GM12878 (cell line): ENCODE measurements around the gene KCND2. TPM values are rescaled to one million over a fixed set of nuclear protein-coding genes. Genes with fewer than 3 reads are reported as not detected.
A peak's percentile ranks its signal among the peaks of the same experiment; 100 is the strongest.

Experiments
- CTCF ChIP-seq, 3 experiments: IDR thresholded peaks in 2 of 3; conservative IDR thresholded peaks in 1 of 3; 2 replicates each; pipeline ENCODE4 v1.5.1; 2011; ENCODE audit warnings: low read depth in 3 of 3, low read length in 3 of 3, mild to moderate bottlenecking in 3 of 3, control low read depth in 2 of 3, moderate library complexity in 2 of 3, inconsistent platforms in 1 of 3, mixed read lengths in 1 of 3; ENCODE audit not compliant: control insufficient read depth in 2 of 3, insufficient read depth in 1 of 3; ENCODE audit errors: extremely low read depth in 1 of 3
- IKZF1 ChIP-seq: fragments of 450-650 bp; conservative IDR thresholded peaks from 2 replicates; pipeline ENCODE4 v1.6.1; 2017; ENCODE audit warnings: antibody characterized with exemption, mild to moderate bottlenecking
- IKZF2 ChIP-seq, 2 experiments: fragments of 450-650 bp; IDR thresholded peaks; 2 replicates each; pipeline ENCODE4 v1.6.1; 2017; ENCODE audit warnings: mild to moderate bottlenecking in 2 of 2, moderate library complexity in 2 of 2
- IRF4 ChIP-seq: IDR thresholded peaks from 2 replicates; pipeline ENCODE4 v1.6.1; 2011; ENCODE audit warnings: low read depth, low read length
- NFYA ChIP-seq: IDR thresholded peaks from 2 replicates; pipeline ENCODE4 v1.6.1; 2011; ENCODE audit warnings: low read depth, mild to moderate bottlenecking, low read length, improper control_type of control experiment, borderline replicate concordance
- SIN3A ChIP-seq: IDR thresholded peaks from 2 replicates; pipeline ENCODE4 v1.6.1; 2012; ENCODE audit warnings: low read depth, low read length, improper control_type of control experiment
- SP1 ChIP-seq: IDR thresholded peaks from one replicate; pipeline ENCODE4 v1.6.1; 2011; ENCODE audit warnings: low read depth, low read length
- ZNF207 ChIP-seq: fragments of 450-650 bp; IDR thresholded peaks from 2 replicates; pipeline ENCODE4 v1.6.1; 2014; ENCODE audit warnings: antibody characterized with exemption, mild to moderate bottlenecking, borderline replicate concordance
- polyA plus RNA-seq, 11 experiments: library from polyadenylated mRNA; depleted of rRNA in 4 of 11; unstranded in 6 of 11; stranded (reverse) in 5 of 11; fragments of >200 nt; fragmentation: Nextera tagmentation in 4 of 11; fragmentation: Illumina TruSeq in 1 of 11; extraction: Ambion mirVana in 4 of 11; extraction: Trizol in 1 of 11; gene quantifications; 1 replicate in 1 of 11; 2 replicates in 10 of 11; pipeline versions ENCODE4 v1.2.1 to v1.2.3, GENCODE V29; 2011 to 2016; ENCODE audit warnings: inconsistent platforms in 2 of 11, missing spikeins in 2 of 11, low read depth in 1 of 11
- total RNA-seq, 4 experiments: library from RNA; depleted of rRNA in 3 of 4; stranded (reverse); fragments of >200 nt in 3 of 4; fragmentation: Illumina TruSeq in 1 of 4; extraction: Trizol in 1 of 4; gene quantifications; 2 replicates each; pipeline versions ENCODE4 v1.2.1 to v1.2.3, GENCODE V29; 2013 to 2021
- TF ChIP-seq, protein P1 (sequence below): IDR thresholded peaks from 2 replicates; pipeline ENCODE4 v1.6.1; 2012; ENCODE audit warnings: mild to moderate bottlenecking, low read depth, low read length

The KCND2 gene
- total and polyA plus RNA-seq, 10 of the 15 experiments (the other 5 are each of a cell fraction or from before 2014, with no cell fraction given): 3.6 to 22.3 (median 6.3) TPM

- TF ChIP-seq, protein P1, sequence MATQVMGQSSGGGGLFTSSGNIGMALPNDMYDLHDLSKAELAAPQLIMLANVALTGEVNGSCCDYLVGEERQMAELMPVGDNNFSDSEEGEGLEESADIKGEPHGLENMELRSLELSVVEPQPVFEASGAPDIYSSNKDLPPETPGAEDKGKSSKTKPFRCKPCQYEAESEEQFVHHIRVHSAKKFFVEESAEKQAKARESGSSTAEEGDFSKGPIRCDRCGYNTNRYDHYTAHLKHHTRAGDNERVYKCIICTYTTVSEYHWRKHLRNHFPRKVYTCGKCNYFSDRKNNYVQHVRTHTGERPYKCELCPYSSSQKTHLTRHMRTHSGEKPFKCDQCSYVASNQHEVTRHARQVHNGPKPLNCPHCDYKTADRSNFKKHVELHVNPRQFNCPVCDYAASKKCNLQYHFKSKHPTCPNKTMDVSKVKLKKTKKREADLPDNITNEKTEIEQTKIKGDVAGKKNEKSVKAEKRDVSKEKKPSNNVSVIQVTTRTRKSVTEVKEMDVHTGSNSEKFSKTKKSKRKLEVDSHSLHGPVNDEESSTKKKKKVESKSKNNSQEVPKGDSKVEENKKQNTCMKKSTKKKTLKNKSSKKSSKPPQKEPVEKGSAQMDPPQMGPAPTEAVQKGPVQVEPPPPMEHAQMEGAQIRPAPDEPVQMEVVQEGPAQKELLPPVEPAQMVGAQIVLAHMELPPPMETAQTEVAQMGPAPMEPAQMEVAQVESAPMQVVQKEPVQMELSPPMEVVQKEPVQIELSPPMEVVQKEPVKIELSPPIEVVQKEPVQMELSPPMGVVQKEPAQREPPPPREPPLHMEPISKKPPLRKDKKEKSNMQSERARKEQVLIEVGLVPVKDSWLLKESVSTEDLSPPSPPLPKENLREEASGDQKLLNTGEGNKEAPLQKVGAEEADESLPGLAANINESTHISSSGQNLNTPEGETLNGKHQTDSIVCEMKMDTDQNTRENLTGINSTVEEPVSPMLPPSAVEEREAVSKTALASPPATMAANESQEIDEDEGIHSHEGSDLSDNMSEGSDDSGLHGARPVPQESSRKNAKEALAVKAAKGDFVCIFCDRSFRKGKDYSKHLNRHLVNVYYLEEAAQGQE: no peak
- TF ChIP-seq IRF4 (no peak), SP1 (no peak), IKZF2 (IDR thresholded peaks at IDR 0.05) (peak in 1 of 2 experiments; percentile 35; a peak in 1 of 4 replicates), CTCF (IDR thresholded peaks at IDR 0.05 in 2 of 3, conservative IDR thresholded peaks at IDR 0.05 in 1 of 3; ENCODE audit: control insufficient read depth in 2 of 3, extremely low read depth in 1 of 3, insufficient read depth in 1 of 3, low read depth in 3 of 3, low read length in 3 of 3) (peak; percentile 84 to 97 (median 95)), ZNF207 (no peak), NFYA (no peak), SIN3A (no peak), IKZF1 (peak; percentile 67)
- TF ChIP-seq, all 136 proteins: peak for 8
Measured at GRCh38 chr7:120792091-120792860, 519.3 kb downstream of the KCND2 start (continued).
